Measurements from ENCODE around the gene HAP1. TPM values are rescaled to one million over a fixed set of nuclear protein-coding genes. Genes with fewer than 3 reads are reported as not detected.
"Not testable (repeated sequence)": the region's sequence is repeated elsewhere in the genome, so short reads cannot be mapped to it uniquely, and the experiment has no call there.

The HAP1 gene, protein sequence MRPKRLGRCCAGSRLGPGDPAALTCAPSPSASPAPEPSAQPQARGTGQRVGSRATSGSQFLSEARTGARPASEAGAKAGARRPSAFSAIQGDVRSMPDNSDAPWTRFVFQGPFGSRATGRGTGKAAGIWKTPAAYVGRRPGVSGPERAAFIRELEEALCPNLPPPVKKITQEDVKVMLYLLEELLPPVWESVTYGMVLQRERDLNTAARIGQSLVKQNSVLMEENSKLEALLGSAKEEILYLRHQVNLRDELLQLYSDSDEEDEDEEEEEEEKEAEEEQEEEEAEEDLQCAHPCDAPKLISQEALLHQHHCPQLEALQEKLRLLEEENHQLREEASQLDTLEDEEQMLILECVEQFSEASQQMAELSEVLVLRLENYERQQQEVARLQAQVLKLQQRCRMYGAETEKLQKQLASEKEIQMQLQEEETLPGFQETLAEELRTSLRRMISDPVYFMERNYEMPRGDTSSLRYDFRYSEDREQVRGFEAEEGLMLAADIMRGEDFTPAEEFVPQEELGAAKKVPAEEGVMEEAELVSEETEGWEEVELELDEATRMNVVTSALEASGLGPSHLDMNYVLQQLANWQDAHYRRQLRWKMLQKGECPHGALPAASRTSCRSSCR
- 0.05 TPM for polyA plus RNA-seq (2013, experiment 1 of 2; ENCODE audit: insufficient read length)
- 0.06 TPM for polyA plus RNA-seq (2013, experiment 2 of 2; ENCODE audit: insufficient read length)

DNA sequence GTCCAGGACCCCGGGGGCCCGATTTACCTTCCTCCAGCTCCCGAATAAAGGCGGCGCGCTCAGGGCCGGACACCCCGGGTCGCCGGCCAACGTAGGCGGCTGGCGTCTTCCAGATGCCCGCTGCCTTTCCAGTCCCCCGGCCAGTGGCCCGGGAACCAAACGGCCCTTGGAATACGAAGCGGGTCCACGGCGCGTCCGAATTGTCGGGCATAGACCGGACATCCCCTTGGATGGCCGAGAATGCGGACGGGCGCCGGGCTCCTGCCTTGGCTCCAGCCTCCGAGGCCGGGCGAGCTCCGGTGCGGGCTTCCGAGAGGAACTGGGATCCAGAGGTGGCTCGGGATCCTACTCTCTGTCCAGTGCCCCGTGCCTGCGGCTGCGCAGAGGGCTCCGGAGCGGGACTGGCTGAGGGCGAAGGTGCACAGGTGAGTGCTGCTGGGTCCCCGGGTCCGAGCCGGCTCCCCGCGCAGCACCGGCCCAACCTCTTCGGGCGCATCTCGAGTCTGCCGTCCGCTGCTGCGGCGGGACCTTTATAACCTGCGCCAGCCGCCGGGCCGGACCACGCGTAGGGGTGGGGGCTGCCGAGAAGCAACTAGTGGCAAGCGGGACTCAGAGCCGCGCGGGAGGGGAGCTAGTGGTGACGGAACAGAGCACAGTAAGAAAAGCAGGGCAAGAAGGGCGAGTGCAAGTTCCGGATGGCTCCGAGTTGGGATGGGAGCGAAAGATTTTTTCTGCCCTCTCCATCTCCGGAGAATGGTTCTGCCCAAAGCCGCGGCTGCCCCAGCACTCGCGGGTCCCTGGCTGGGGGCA is at the start of gene HAP1:
TSS of gene HAP1 (minus strand) at position 505 of the 810 bp plus-strand sequence. CDS start at position 496, 9 bp downstream.
- peak; percentile 5 for DNase-seq

DNA sequence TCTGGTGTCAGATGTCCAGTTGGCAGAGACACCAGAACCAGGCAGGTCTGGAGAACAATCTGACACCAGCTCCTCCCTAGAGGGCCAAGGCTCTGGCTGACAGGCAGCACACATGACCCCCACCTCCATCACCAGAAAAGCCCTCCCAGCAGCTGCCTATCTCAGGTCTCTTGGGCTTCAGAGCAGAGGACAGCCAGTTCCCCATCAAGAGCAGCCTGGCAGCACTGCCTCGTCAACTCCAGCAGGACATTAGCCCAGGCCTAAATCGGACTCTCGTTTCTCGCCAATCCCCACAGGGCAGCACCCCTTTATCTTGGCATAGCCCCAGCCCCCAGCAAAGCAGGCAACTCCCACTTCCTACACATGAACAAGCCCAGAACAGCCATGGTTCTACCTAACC is 47.7 kb upstream of the HAP1 start:
- no peak for DNase-seq

DNA sequence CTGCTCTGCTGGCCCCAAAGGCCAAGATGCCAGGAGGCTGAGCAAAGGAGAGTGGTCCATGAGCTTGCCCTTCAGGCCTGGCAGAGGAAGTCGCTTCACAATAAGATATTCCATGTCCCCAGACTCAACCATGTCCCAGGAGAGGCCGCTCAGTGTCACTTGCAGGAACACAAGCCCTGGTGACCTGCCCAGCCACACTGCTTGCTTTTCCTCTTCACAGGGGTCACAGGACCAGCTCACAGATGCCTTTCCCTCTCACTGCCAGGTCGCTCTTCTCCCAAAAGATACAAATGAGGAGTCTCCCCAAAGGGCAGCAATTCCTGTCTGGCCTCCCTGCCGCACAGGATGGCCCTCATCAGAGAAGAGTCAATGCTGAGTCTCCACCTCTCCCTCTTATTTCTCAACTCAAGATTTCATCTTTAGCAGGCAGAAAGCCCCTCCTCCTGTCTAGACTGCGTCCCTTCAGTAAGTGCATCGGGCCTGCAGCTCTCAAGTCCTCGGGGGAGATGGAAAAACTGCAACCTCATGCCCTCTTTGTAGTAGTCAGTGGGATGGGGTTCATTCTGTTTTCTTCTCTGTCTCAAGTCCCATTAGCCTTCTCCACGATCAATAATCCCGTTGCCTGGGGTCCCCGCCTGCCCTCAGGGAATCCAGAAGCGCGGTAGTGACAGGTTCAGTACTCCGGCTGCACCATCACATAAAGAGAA is 47.1 kb upstream of the HAP1 start:
- DNase-seq = no peak

DNA sequence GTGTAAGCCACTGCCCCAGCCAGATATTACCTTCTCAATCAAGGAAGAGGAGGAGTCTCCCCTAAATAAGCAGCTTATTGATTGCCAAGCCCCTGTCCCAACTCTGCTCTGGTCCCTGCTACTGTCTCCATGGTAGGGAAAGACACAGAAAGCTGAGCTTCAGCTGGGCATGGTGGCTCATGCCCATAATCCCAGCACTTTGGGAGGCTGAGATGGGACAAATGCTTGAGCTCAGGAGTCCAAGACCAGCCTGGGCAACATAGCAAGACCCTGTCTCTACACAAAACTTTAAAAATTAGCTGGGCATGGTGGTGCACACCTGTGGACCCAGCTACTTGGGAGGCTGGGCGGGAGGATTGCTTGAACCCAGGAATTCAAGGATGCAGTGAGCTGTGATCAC is 45.5 kb upstream of the HAP1 start:
- DNase-seq = no peak

DNA sequence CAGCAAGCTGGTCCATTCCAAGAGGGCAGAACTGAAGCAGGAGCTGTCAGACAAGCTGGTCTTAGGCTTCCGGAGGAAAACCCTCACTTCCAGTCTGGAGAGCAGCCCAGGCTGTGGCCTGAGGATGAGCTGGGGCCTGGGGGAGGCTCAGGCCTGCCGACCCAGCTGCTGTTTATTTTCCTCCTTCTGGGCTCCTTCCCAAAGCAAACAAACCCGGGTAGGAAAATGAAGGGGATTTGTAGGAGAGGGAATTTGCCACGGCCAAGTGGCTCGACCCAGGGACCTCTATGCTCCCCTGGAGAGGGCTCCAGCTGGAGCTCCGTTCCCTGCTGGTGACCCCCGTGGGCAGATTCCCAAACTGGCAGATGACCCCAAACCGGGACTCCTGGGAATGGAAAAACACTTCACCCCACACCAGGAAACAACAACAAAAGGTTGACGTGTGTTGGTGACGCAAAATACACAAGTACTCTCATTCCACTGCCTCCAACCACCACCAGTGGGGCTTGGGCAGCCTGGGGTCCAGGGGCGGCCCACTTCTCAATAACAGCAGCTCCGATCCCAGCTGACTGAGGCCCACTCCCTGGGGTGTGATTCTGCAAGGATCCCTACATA is 43.2 kb upstream of the HAP1 start:
- DNase-seq = peak; percentile 82

DNA sequence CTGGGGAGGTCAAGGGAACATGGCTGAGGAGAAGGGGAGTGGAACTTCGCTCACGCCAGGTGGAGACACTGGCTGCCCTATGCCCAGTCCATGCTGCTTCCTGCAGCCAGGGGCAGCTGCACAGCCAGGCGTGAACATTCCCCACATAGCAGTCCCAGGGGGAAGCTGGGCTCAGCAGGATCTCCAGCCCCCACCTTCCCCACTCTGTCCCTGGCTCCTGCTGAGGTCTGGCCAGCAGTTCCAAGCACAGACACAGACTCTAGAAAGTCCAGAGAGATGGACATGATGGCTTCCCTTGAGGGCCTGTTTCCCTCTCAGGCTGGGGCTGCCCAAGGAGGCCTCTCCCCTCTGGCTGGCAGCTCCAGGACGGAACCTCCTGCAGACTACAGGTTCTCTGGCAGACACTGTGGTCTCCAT is 42.7 kb upstream of the HAP1 start:
- no peak for DNase-seq

DNA sequence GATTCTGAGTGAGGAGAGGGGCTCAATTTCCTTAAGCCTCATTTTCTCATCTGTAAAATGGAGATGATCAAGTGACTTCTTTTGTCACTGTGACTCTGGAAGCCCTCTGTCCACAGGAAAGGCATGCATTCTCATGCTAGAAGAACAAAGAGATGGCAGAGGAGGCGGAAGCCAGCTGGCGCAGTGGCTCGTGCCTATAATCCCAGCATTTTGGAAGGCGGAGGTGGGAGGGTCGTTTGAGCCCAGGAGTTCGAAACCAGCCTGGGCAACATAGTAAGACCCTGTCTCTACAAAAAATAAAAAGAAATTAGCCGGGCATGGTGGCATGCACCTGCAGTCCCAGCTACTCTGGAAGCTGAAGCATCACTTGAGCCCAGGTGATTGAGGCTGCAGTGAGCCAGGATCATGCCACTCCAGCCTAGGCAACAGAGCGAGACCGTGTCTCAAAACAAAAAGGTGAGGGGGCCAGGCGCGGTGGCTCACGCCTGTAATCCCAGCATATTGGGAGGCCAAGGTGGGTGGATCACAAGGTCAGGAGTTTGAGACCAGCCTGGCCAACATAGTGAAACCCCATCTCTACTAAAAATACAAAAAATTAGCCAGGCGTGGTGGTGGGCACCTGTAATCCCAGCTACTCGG is 41.9 kb upstream of the HAP1 start:
- DNase-seq = not testable (repeated sequence)

DNA sequence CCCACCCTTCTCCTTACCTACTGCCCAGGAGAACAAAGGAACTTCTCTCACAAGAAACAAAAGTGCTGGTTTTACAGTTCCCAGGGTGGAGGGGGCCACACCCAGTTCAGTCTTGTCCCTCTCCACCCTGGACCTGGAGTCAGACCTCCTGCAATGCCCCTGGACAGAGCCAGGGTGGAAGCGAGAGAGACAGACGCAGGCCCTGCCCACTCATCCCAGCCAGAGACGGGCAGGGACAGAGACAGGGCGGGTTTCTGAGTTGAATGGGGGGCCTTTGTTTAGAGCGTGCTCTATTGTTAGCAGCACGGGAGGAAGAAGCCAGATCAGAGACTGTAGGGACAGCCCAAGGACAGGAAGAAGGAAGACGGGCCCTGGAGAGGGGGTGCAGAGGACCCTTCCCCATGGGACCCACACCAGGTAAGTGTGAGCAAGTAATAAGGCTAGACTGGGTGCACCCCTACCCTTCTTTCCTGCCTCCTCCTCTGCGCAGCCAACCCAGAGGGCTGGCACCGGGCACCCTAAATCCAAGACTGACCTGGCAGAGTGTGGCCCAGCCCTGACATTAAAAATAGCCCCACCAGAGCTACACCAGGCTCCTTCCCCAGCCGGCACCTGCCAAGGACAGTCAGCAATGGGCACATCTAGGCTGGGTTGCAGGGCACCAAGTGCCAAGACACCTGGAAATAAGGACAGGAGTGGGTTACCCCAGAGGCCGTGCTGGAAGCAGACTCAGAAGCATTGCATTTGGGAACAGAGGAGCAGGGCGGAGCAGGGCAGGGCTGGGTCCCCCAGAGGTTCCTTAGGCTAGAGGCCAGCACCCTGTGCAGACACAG is 41.2 kb upstream of the HAP1 start:
- no peak for DNase-seq

DNA sequence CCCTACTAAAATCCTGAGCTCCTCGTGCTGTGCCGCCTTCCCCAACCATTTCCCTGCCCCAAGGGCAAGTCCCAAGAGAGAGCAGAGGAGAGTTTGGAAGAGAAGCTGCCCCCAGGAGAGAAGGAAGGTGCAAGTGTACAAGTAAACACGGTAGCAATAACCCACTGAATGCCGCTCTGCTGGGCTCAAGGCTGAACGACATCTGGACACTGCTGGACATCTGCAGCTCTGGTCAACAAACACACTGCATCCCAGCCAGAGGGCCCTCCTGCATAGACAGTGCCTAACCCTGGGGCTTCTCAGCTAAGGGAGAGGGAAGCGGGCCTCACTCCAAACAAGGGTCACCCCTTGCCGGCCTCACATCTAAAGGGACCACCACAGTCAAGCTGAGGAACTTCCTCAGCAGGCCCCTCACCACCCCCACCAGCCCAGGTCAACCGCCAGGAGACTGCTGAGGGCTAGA is 39.3 kb upstream of the HAP1 start:
- DNase-seq = no peak

DNA sequence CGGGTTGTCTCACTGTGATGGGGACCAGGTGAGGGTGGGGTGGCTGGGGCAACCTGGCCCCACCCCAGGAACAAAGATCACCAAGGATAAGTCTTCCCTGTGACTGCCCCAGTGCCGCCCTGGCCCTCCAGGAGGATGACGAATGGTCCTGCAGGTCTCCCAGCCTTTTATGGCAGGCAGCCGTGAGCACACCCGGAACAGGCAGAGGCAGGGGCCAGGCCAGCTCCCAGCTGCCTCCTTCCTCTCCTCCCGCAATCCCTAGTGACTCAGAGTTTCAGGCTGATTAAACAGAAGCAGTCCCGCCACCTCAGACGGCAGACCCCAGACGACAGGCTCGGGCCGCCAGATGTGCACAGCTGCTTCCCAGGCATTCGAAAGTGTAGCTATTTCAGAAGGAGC is 38.7 kb upstream of the HAP1 start:
- peak; percentile 82 for DNase-seq

DNA sequence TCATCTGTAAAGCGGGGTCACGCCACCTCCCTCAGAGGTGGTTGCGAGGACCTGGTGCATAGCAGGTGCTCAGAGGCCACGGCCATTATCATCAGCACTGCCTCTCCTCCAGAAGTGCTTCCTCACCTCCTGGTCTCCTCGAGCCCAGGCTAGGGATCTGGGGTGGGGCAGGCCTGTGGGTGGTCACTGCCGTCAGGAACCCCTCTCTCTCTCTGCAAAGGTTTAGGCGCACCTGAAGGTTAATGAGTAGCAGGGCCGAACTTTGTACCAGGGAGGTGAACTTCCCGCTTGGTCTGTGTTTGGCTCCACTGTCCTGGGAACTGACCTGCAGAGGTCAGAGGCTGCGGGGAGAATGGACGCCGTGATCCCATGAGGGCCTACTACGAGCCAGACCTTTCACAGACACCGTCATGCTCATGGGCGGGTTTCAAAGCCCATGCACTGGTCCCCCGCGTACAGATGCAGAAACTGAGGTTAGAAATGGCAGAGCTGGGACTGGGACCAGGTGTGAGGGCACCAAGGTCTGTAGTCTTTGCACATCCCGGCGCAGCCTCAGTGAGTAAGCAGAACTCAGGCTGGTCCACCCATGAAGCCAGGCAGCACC is 38.2 kb upstream of the HAP1 start:
- no peak for DNase-seq

DNA sequence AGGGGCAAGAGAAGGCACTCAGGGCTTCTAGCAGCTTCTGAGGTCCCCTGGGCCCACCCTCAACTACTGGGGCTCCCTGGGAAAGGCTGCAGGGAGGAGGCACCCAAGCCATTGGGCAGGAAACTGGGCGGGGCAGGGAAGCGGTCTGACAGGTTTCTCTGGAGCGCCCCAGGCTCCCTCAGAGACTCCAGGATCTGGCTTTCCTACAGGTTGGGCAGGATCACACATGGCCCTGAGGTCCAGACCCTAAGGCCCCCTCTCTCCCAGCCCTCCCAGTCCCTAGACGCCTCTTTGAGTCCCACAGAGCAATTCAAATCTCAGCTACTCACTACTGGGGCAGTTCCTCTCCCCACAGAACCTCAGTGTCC is 37.8 kb upstream of the HAP1 start:
- no peak for DNase-seq

DNA sequence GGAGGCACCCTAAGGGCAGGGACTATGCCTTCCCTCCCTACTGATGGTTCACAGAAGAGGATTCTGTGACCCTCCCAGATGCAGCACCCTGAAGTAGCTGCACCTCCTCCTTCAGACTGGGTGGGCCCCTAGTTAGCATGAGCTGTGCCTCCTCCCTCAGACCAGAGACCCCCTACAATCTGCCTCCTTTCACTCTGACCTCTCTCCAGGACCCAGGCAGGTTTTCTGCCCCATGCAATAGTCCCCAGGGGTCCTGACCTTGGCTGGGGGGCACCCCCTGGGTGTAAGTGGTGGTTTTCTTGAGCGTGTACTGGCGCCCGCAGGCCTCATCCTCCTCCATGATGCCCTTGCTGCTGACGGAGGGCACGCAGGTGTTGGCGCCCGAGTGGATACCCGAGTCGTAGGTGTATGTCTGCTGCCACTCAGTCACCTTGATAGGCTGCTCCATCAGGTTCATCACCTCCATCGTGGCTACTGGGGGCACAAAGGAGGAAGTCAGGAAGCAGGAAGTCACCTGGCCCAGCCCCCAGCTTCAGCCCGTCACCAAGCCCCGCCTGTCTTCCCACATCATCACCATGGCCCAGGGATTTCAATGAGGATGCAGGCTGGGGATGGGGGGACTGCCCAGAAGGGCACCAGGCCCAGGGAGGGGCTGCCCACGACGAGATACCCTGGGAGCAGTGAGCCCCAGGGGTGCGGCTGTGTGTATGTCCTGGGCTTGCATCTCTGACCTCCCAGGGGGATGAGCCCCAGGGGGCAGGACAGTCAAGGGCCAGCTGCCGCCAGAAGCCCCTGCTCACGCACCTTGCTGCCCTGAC is 37.2 kb upstream of the HAP1 start:
- no peak for DNase-seq

DNA sequence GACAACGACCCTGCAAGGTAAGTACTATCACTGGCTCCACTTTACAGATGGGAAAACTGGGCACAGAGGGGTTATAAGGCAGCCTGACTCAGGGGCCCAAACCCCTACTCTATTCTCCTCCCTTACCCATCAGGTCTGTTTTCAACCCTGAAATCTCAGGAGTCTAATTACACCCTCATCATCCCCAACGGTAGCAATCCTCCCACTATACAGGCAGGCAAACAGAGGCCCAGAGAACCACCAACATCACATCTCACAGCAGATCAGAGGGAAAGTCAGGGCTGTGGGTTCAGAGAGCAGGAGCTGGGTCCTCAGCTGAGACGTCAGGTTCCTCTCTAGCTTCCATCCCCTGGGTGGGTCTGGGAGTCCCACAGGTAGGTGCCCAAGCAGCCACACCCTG is 35.5 kb upstream of the HAP1 start:
- DNase-seq = no peak

DNA sequence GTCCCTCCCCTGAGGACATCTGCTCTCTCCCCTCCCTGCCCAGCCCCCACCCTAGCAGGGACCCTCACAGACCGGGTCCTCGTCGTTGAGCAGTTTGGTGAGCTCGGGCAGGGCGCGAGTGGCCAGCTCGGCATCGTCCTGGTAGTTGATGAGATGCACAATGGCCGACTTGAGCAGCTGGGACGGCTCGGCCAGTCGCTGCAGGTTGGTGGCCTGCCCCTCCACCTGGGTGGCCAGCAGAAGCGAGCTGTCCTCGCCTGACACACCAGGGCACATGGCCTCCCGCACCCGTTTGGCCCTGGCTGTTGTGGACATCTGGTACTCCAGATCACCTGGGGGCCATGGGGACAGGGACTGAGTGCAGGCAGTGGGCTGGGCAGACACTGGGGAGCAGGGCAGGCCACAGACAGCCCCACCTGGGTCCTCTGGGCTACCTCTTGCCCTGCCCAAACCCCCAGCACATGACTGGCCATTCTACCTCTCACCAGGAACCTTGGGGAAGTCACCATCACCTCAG is 35.0 kb upstream of the HAP1 start:
- no peak for DNase-seq

DNA sequence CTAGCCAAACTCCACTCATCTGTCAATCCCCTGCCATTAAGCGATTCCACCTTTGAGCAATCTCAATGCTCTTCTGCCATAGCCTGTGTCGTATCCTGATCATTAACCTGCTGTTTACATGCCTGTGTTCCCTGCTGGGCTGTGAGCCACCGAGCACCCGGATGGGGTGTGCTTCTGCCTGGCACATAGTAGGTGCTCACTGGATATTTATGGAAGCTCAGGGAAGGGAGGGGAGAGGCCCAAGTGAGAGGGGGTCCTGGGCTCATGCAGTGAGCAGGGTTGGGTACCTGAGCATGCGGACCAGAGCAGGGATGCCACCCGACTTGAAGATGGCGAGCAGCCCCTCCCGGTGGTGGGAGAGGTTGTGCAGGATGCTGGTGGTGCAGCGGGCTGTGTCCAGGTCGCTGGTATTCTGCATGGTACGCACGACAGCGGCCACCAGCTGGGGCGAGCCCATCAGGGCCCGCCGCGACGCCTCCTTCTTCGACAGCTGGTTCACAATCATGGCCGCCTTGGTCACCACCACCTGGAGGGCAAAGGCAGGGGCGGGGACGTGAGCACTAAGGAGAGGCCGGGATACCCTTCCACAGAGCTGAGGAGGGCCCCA is 34.3 kb upstream of the HAP1 start:
- DNase-seq = no peak

DNA sequence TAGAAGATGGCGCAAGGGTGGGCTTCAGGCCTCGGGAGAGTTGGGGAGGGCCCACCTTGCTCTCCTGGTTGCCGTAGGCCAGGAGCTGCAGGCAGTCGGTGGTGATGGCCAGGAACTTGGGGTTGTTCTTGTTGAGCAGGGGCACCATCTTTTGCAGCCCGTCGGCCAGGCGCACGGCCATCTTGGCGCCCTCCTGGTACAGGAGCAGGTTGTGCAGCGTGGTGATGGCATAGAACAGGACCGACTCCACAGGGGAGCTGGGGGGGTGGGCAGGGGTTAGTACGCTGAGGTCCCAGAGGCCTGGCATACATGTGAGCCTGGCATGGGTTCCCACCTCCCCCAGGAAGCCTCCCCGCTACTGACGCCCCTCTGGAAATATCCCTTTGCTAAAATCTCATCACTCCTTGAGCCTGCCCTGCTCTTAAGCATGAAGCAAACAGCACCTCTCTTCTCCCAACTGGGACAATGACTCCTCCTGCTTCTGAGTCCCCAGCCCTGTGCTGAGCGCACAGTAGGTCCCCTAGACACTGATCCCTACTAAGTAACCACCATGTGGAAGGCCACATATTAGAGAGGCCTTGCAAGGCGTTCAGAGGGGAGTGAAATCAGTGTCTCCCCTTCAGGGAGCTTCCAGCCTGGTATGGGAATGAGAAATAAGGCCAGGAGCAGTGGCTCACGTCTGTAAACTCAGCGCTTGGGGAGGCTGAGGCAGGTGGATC is 33.0 kb upstream of the HAP1 start:
- DNase-seq = no peak

DNA sequence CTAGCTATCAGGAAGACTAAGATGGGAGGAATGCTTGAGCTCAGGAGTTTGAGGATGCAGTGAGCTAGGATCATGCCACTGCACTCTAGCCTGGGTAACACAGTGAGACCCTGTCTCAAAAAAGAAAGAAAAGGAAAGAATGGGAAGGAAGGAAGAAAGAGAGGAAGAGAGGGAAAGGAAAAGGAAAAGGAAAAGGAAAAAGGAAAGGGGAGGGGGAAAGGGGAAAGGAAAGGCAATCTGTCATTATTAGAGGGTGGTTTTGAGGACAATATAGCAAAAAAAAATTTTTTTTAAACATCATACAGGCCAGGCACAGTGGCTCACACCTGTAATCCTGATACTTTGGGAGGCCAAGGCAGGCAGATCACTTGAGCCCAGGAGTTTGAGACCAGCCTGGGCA is 31.7 kb upstream of the HAP1 start:
- no peak for DNase-seq

Measured in fibroblast of skin of abdomen (primary cell).